IPS DF 6.9 (cell line): ENCODE results near the gene TOPBP1.

ENCODE experiments used
- DNase-seq: peaks from one replicate; pipeline ENCODE4 v3.0.0-alpha.2; 2013; ENCODE audit warnings: low read depth, low spot score
- H3K27ac ChIP-seq: one replicate; pipeline ENCODE4 v1.5.1; 2013; ENCODE audit warnings: low read length, control low read depth
- H3K27me3 ChIP-seq: 2 replicates; pipeline ENCODE4 v1.6.1; 2013; ENCODE audit warnings: mild to moderate bottlenecking, low read length; ENCODE audit not compliant: control insufficient read depth, insufficient read depth
- H3K36me3 ChIP-seq: 2 replicates; pipeline ENCODE4 v1.6.1; 2013; ENCODE audit warnings: low read length; ENCODE audit not compliant: control insufficient read depth, insufficient read depth
- H3K4me1 ChIP-seq: 2 replicates; pipeline ENCODE4 v1.6.1; 2013; ENCODE audit warnings: low read length; ENCODE audit not compliant: control insufficient read depth, insufficient read depth
- H3K4me3 ChIP-seq: 2 replicates; pipeline ENCODE4 v1.5.1; 2013; ENCODE audit warnings: mild to moderate bottlenecking, low read length
- H3K9me3 ChIP-seq: 2 replicates; pipeline ENCODE4 v1.6.1; 2013; ENCODE audit warnings: low read length, inconsistent platforms; ENCODE audit not compliant: control insufficient read depth, insufficient read depth
- WGBS: extraction: QIAGEN DNeasy Blood & Tissue Kit; methylation state at CpG from one replicate; pipeline ENCODE4 v1.1.7; 2013; ENCODE audit warnings: mixed read lengths, missing lambda C conversion rate; ENCODE audit not compliant: insufficient read length, insufficient coverage; 5-methylcytosine and 5-hydroxymethylcytosine counted together

TOPBP1 gene

GRCh38 chr3:133661454-133662277 is at the start of gene TOPBP1:
Gene TOPBP1, minus strand, starts transcription at chr3:133661941. Its CDS starts 814 bp downstream, at chr3:133661127.
- Histone ChIP-seq H3K4me1 (no peaks in the 10 kb centered on the region), H3K9me3 (no peaks in the 10 kb centered on the region), H3K4me3 (peak within 1 kb of the TSS; percentile 80; the same call in 1 of the 2 replicates), H3K27ac (no peak within 1 kb of the TSS), H3K27me3 (no peaks in the 10 kb centered on the region), H3K36me3 (no peaks in the 10 kb centered on the region; the same call in 1 of the 2 replicates)
- no CpG with 5 or more reads among the region's 58 CpGs for WGBS
- peak; percentile 71 for DNase-seq

DNA sequence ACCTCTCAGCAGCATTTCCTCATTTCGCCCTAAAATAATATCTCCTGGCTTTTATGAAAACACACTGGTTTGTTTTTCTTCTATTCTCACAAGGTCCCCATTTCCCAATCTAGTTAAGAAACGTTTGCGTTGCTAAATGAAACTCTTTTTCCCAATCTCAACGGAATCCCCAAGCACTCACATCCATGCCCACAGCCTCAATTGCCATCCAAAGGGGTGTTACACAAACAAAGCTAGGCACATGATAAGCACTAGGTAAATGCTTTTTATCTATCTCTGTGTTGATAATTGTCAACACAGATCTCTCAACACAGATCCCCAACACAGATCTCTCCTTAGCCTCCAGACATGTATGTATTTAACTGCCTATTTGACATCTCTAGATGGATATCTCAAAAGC is 49.3 kb upstream of the TOPBP1 start:
- H3K4me1 ChIP-seq: no peaks in the 10 kb centered on the region
- H3K27ac ChIP-seq: no peak overlapping the region
- no peaks in the 10 kb centered on the region for H3K36me3 ChIP-seq
- H3K9me3 ChIP-seq: peaks cover 4% of the 10 kb centered on the region
- DNase-seq: no peak
- no peaks in the 10 kb centered on the region for H3K27me3 ChIP-seq
- no CpG with 5 or more reads among the region's 4 CpGs for WGBS
- no peak overlapping the region for H3K4me3 ChIP-seq

- Histone ChIP-seq H3K27ac (no peak overlapping the region), H3K9me3 (peaks cover 4% of the 10 kb centered on the region), H3K27me3 (no peaks in the 10 kb centered on the region), H3K4me1 (no peaks in the 10 kb centered on the region), H3K4me3 (no peak overlapping the region), H3K36me3 (no peaks in the 10 kb centered on the region)
- no peak for DNase-seq
- no CpG with 5 or more reads among the region's 3 CpGs for WGBS
These were observed 47.5 kb upstream of the TOPBP1 start for GRCh38 chr3:133709139-133709750.

GRCh38 chr3:133706033-133706432 is 44.3 kb upstream of the TOPBP1 start:
- no peaks in the 10 kb centered on the region for H3K9me3 ChIP-seq
- no CpG with 5 or more reads among the region's 4 CpGs for whole genome bisulfite sequencing
- no peak overlapping the region for H3K27ac ChIP-seq
- DNase-seq: no peak
- H3K4me1 ChIP-seq: no peaks in the 10 kb centered on the region
- no peaks in the 10 kb centered on the region for H3K27me3 ChIP-seq
- H3K4me3 ChIP-seq: no peak overlapping the region
- no peaks in the 10 kb centered on the region for H3K36me3 ChIP-seq

GRCh38 chr3:133703915-133704314 is 42.2 kb upstream of the TOPBP1 start:
- H3K27me3 ChIP-seq: no peaks in the 10 kb centered on the region
- WGBS: no CpG with 5 or more reads among the region's 1 CpG
- H3K27ac ChIP-seq: no peak overlapping the region
- no peak overlapping the region for H3K4me3 ChIP-seq
- H3K4me1 ChIP-seq: no peaks in the 10 kb centered on the region
- H3K36me3 ChIP-seq: no peaks in the 10 kb centered on the region
- H3K9me3 ChIP-seq: no peaks in the 10 kb centered on the region
- no peak for DNase-seq

- Histone ChIP-seq H3K9me3 (no peaks in the 10 kb centered on the region), H3K4me3 (no peak overlapping the region), H3K27me3 (no peaks in the 10 kb centered on the region), H3K36me3 (no peaks in the 10 kb centered on the region), H3K27ac (no peak overlapping the region), H3K4me1 (no peaks in the 10 kb centered on the region)
- no peak for DNase-seq
- no CpG with 5 or more reads among the region's 7 CpGs for WGBS
These were observed 40.0 kb upstream of the TOPBP1 start for GRCh38 chr3:133701435-133702358.

- no peaks in the 10 kb centered on the region for H3K36me3 ChIP-seq
- no peaks in the 10 kb centered on the region for H3K27me3 ChIP-seq
- DNase-seq: no peak
- no peaks in the 10 kb centered on the region for H3K4me1 ChIP-seq
- WGBS: no CpG with 5 or more reads among the region's 6 CpGs
- H3K27ac ChIP-seq: no peak overlapping the region
- no peak overlapping the region for H3K4me3 ChIP-seq
- no peaks in the 10 kb centered on the region for H3K9me3 ChIP-seq
These were observed 38.6 kb upstream of the TOPBP1 start for GRCh38 chr3:133700351-133700750.

- DNase-seq: no peak
- no peaks in the 10 kb centered on the region for H3K27me3 ChIP-seq
- H3K9me3 ChIP-seq: no peaks in the 10 kb centered on the region
- no peaks in the 10 kb centered on the region for H3K36me3 ChIP-seq
- H3K27ac ChIP-seq: no peak overlapping the region
- no peaks in the 10 kb centered on the region for H3K4me1 ChIP-seq
- H3K4me3 ChIP-seq: no peak overlapping the region
- no CpG with 5 or more reads among the region's 3 CpGs for WGBS
These were observed 38.2 kb upstream of the TOPBP1 start for GRCh38 chr3:133699903-133700302.

GRCh38 chr3:133699467-133699866 is 37.7 kb upstream of the TOPBP1 start:
- no peak for DNase-seq
- Histone ChIP-seq H3K27me3 (no peaks in the 10 kb centered on the region), H3K9me3 (no peaks in the 10 kb centered on the region), H3K4me1 (no peaks in the 10 kb centered on the region), H3K36me3 (no peaks in the 10 kb centered on the region), H3K27ac (no peak overlapping the region), H3K4me3 (no peak overlapping the region)
- no CpG with 5 or more reads among the region's 2 CpGs for WGBS

DNA sequence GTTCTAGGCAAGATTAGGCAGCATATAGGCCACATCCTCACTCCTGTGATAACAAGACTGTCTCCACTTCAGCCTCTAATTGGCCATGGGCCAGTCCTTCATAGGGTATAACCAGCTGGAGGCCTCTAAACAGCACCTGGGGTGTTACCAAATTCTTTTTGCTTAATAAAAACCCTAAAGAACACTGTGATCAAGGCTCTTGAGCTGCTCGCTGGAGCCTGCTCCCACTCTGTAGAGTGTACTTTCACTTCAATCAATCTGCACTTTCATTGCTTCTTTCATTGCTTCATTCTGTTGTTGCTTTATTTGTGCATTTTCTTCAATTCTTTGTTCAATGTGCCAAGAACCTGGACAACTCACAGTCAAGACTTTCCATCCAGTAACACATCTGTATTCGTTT is 36.2 kb upstream of the TOPBP1 start:
- Histone ChIP-seq H3K27me3 (no peaks in the 10 kb centered on the region), H3K4me3 (no peak overlapping the region), H3K27ac (no peak overlapping the region), H3K4me1 (no peaks in the 10 kb centered on the region), H3K36me3 (no peaks in the 10 kb centered on the region), H3K9me3 (no peaks in the 10 kb centered on the region)
- no peak for DNase-seq
- WGBS: no CpG with 5 or more reads among the region's 2 CpGs
